Loucy (cell line): Measurements from ENCODE around the gene PUSL1.

Source experiments
- H2AFZ ChIP-seq: fragments of 200-600 bp; sonication (generic); 2 replicates; pipeline ENCODE4 v1.6.0; 2016; ENCODE audit warnings: antibody characterized with exemption, mild to moderate bottlenecking, low read length, moderate library complexity
- H3F3A ChIP-seq: fragments of 200-600 bp; 2 replicates; pipeline ENCODE4 v1.6.0; 2016; ENCODE audit warnings: antibody characterized with exemption, low read depth, mild to moderate bottlenecking
- H3K27me3 ChIP-seq: fragments of 200-600 bp; sonication (generic); 2 replicates; pipeline ENCODE4 v1.6.1; 2014; ENCODE audit warnings: low read length, mild to moderate bottlenecking; ENCODE audit not compliant: insufficient read depth, poor library complexity, severe bottlenecking
- H3K36me3 ChIP-seq: fragments of 200-600 bp; sonication (generic); 2 replicates; pipeline ENCODE4 v1.6.1; 2016; ENCODE audit warnings: low read length; ENCODE audit not compliant: insufficient read depth
- H3K4me1 ChIP-seq: fragments of 200-600 bp; sonication (generic); 2 replicates; pipeline ENCODE4 v1.5.1; 2014; ENCODE audit warnings: low read length, mild to moderate bottlenecking; ENCODE audit not compliant: insufficient read depth, poor library complexity, severe bottlenecking
- H3K4me2 ChIP-seq: fragments of 200-600 bp; sonication (generic); 2 replicates; pipeline ENCODE4 v1.6.0; 2014; ENCODE audit warnings: antibody characterized with exemption, low read length, low read depth, mild to moderate bottlenecking; ENCODE audit not compliant: poor library complexity, severe bottlenecking
- H3K4me3 ChIP-seq: fragments of 200-600 bp; sonication (generic); 2 replicates; pipeline ENCODE4 v1.5.1; 2014; ENCODE audit warnings: low read length, mild to moderate bottlenecking, mixed read lengths; ENCODE audit not compliant: poor library complexity, severe bottlenecking
- H3K79me2 ChIP-seq: fragments of 200-600 bp; sonication (generic); 2 replicates; pipeline ENCODE4 v1.6.1; 2014; ENCODE audit warnings: low read length; ENCODE audit not compliant: insufficient read depth
- H3K9ac ChIP-seq: fragments of 200-600 bp; sonication (generic); 2 replicates; pipeline ENCODE4 v1.6.0; 2014; ENCODE audit warnings: mild to moderate bottlenecking, low read depth, low read length, moderate library complexity; ENCODE audit not compliant: poor library complexity, severe bottlenecking
- H3K9me2 ChIP-seq: fragments of 200-600 bp; sonication (generic); replicated peaks from 2 replicates; pipeline ENCODE4 v1.6.1; 2016; ENCODE audit warnings: low read depth, low read length, mixed read lengths
- H3K9me3 ChIP-seq: fragments of 200-600 bp; sonication (generic); 2 replicates; pipeline ENCODE4 v1.6.1; 2014; ENCODE audit warnings: mild to moderate bottlenecking, antibody characterized with exemption, low read length, low read depth; ENCODE audit not compliant: insufficient read depth
- H4K20me1 ChIP-seq: fragments of 200-600 bp; sonication (generic); 2 replicates; pipeline ENCODE4 v1.6.0; 2014; ENCODE audit warnings: antibody characterized with exemption, low read length, mild to moderate bottlenecking; ENCODE audit not compliant: insufficient read depth, poor library complexity, severe bottlenecking
- CTCF ChIP-seq: fragments of 200-600 bp; sonication (generic); conservative IDR thresholded peaks from 2 replicates; pipeline ENCODE4 v1.5.1; 2014; ENCODE audit warnings: mild to moderate bottlenecking, antibody characterized with exemption, low read length
- EZH2phosphoT487 ChIP-seq: fragments of 200-600 bp; IDR thresholded peaks from 2 replicates; pipeline ENCODE4 v1.6.1; 2018; ENCODE audit warnings: antibody characterized with exemption, mild to moderate bottlenecking, moderate library complexity, borderline replicate concordance

PUSL1 gene

DNA sequence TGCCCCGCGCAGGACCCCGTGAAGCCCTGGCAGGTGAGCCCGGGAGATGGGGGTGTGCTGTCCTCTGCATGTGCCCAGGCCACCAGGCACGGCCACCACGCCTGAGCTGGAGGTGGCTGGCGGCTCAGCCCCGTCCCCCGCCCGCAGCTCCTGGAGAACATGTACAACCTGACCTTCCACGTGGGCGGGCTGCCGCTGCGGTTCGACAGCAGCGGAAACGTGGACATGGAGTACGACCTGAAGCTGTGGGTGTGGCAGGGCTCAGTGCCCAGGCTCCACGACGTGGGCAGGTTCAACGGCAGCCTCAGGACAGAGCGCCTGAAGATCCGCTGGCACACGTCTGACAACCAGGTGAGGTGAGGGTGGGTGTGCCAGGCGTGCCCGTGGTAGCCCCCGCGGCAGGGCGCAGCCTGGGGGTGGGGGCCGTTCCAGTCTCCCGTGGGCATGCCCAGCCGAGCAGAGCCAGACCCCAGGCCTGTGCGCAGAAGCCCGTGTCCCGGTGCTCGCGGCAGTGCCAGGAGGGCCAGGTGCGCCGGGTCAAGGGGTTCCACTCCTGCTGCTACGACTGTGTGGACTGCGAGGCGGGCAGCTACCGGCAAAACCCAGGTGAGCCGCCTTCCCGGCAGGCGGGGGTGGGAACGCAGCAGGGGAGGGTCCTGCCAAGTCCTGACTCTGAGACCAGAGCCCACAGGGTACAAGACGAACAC lies 24.5 kb downstream of the PUSL1 start:
- Histone ChIP-seq H3K4me1 (no peaks in the 10 kb centered on the region), H3K9ac (no peak overlapping the region), H3K27me3 (no peaks in the 10 kb centered on the region), H4K20me1 (no peaks in the 10 kb centered on the region), H3K4me2 (no peak overlapping the region), H3K4me3 (no peak overlapping the region), H3K9me2 (no peaks in the 10 kb centered on the region), H3K79me2 (no peaks in the 10 kb centered on the region), H3K36me3 (no peaks in the 10 kb centered on the region), H3K9me3 (no peaks in the 10 kb centered on the region), H2AFZ (no peak overlapping the region), H3F3A (no peaks in the 10 kb centered on the region)
- TF ChIP-seq EZH2phosphoT487: no peak
- no peak for TF ChIP-seq CTCF

- Histone ChIP-seq H3F3A (no peaks in the 10 kb centered on the region), H3K4me2 (no peak overlapping the region), H3K4me3 (no peak overlapping the region), H2AFZ (no peak overlapping the region), H3K9me2 (no peaks in the 10 kb centered on the region), H4K20me1 (no peaks in the 10 kb centered on the region), H3K27me3 (no peaks in the 10 kb centered on the region), H3K9me3 (no peaks in the 10 kb centered on the region), H3K79me2 (no peaks in the 10 kb centered on the region), H3K9ac (no peak overlapping the region), H3K4me1 (no peaks in the 10 kb centered on the region), H3K36me3 (no peaks in the 10 kb centered on the region)
- TF ChIP-seq EZH2phosphoT487 (no peak), CTCF (no peak)
These were observed 25.3 kb downstream of the PUSL1 start for GRCh38 chr1:1333551-1334241.

GRCh38 chr1:1334835-1335234 lies 26.4 kb downstream of the PUSL1 start:
- no peak overlapping the region for H3K4me3 ChIP-seq
- H4K20me1 ChIP-seq: no peaks in the 10 kb centered on the region
- no peak overlapping the region for H2AFZ ChIP-seq
- no peaks in the 10 kb centered on the region for H3K4me1 ChIP-seq
- no peaks in the 10 kb centered on the region for H3F3A ChIP-seq
- TF ChIP-seq CTCF: no peak
- TF ChIP-seq EZH2phosphoT487: no peak
- no peaks in the 10 kb centered on the region for H3K36me3 ChIP-seq
- H3K9me3 ChIP-seq: no peaks in the 10 kb centered on the region
- no peaks in the 10 kb centered on the region for H3K79me2 ChIP-seq
- H3K9ac ChIP-seq: no peak overlapping the region
- H3K4me2 ChIP-seq: no peak overlapping the region
- H3K9me2 ChIP-seq: no peaks in the 10 kb centered on the region
- no peaks in the 10 kb centered on the region for H3K27me3 ChIP-seq
